ENCODE measurements around the gene PALM3. TPM values are rescaled to one million over a fixed set of nuclear protein-coding genes. Genes with fewer than 3 reads are reported as not detected.

PALM3 gene
- polyA plus RNA-seq, 3 donors = not detected

- Histone ChIP-seq H3K27ac (ENCODE audit: low read depth in 1 of 2, low read length in 2 of 2) (no peak overlapping the region), H3K4me1 (ENCODE audit: control insufficient read depth in 1 of 2, insufficient read depth in 2 of 2, low read length in 2 of 2) (peaks cover 13 to 19% of the 10 kb centered on the region in 2 donors), H3K4me3 (replicated peaks in 1 of 3; ENCODE audit: low read depth in 2 of 3, low read length in 3 of 3) (no peak overlapping the region), H4K20me1 (ENCODE audit: insufficient read depth, low read length) (no peaks in the 10 kb centered on the region), H3K4me2 (replicated peaks; ENCODE audit: extremely low read depth, low read length, poor library complexity, severe bottlenecking) (no peak overlapping the region), H3K9ac (ENCODE audit: insufficient read depth, low read length, poor library complexity, severe bottlenecking) (no peak overlapping the region), H2AFZ (ENCODE audit: insufficient read depth, low read depth, low read length, poor library complexity, severe bottlenecking) (no peak overlapping the region), H3K9me3 (replicated peaks in 1 of 2; ENCODE audit: control insufficient read depth in 1 of 2, insufficient read depth in 1 of 2, low read length in 2 of 2) (no peaks in the 10 kb centered on the region), H3K27me3 (ENCODE audit: control insufficient read depth in 2 of 2, insufficient read depth in 2 of 2, low read length in 2 of 2) (no peaks in the 10 kb centered on the region), H3K36me3 (replicated peaks in 1 of 2; ENCODE audit: control insufficient read depth in 1 of 2, insufficient read depth in 2 of 2, low read length in 2 of 2) (no peaks in the 10 kb centered on the region), H3K79me2 (ENCODE audit: insufficient read depth, low read length) (no peaks in the 10 kb centered on the region)
- H3K27ac Mint-ChIP-seq = no peak overlapping the region
- no peak for TF ChIP-seq CTCF (IDR thresholded peaks at IDR 0.05)
- H3K27me3 Mint-ChIP-seq (ENCODE audit: low read depth in 3 of 3) = peaks cover 0 to 5% (median 0%) of the 10 kb centered on the region in 3 donors
- no peak for DNase-seq
- no peaks in the 10 kb centered on the region for H3K36me3 Mint-ChIP-seq
- no peaks in the 10 kb centered on the region for H3K9me3 Mint-ChIP-seq
- no CpG with 5 or more reads among the region's 2 CpGs for WGBS (ENCODE audit: insufficient coverage)
- no peak overlapping the region for H3K4me3 Mint-ChIP-seq
- intact Hi-C loops (cut with micrococcal nuclease) = no loop called here
- peaks cover 10% of the 10 kb centered on the region for H3K4me1 Mint-ChIP-seq
These were observed 49.4 kb downstream of the PALM3 start for GRCh38 chr19:14012378-14012915.

GRCh38 chr19:14006766-14007562 is 54.9 kb downstream of the PALM3 start:
- peak overlapping the region; percentile 78 for H3K4me2 ChIP-seq (replicated peaks; ENCODE audit: extremely low read depth, low read length, poor library complexity, severe bottlenecking)
- peak overlapping the region; percentile 91 to 98 for H3K27ac ChIP-seq (ENCODE audit: low read depth in 1 of 2, low read length in 2 of 2)
- no peak for DNase-seq
- peak overlapping the region; percentile 99 for H3K9ac ChIP-seq (ENCODE audit: insufficient read depth, low read length, poor library complexity, severe bottlenecking)
- WGBS (ENCODE audit: insufficient coverage) = under 1% methylated on average over 51 of the region's 56 CpGs
- peak overlapping the region; percentile 88 for H2AFZ ChIP-seq (ENCODE audit: insufficient read depth, low read depth, low read length, poor library complexity, severe bottlenecking)
- H3K79me2 ChIP-seq (ENCODE audit: insufficient read depth, low read length) = peaks cover 27% of the 10 kb centered on the region
- Mint-ChIP-seq H3K4me3 (peak overlapping the region; percentile 83 to 95), H3K4me1 (peaks cover 39% of the 10 kb centered on the region), H3K27ac (peak overlapping the region; percentile 99 to 100 (median 100)), H3K9me3 (peaks cover 0 to 2% (median 0%) of the 10 kb centered on the region in 7 donors), H3K36me3 (peaks cover 0 to 3% of the 10 kb centered on the region in 2 donors), H3K27me3 (ENCODE audit: low read depth in 3 of 3) (peaks cover 0 to 5% (median 0%) of the 10 kb centered on the region in 3 donors)
- no peaks in the 10 kb centered on the region for H3K36me3 ChIP-seq (replicated peaks in 1 of 2; ENCODE audit: control insufficient read depth in 1 of 2, insufficient read depth in 2 of 2, low read length in 2 of 2)
- H3K27me3 ChIP-seq (ENCODE audit: control insufficient read depth in 2 of 2, insufficient read depth in 2 of 2, low read length in 2 of 2) = no peaks in the 10 kb centered on the region
- H3K4me1 ChIP-seq (ENCODE audit: control insufficient read depth in 1 of 2, insufficient read depth in 2 of 2, low read length in 2 of 2) = peaks cover 38 to 43% of the 10 kb centered on the region in 2 donors
- H3K9me3 ChIP-seq (replicated peaks in 1 of 2; ENCODE audit: control insufficient read depth in 1 of 2, insufficient read depth in 1 of 2, low read length in 2 of 2) = no peaks in the 10 kb centered on the region
- H4K20me1 ChIP-seq (ENCODE audit: insufficient read depth, low read length) = no peaks in the 10 kb centered on the region
- no peak for TF ChIP-seq CTCF (IDR thresholded peaks at IDR 0.05)
- H3K4me3 ChIP-seq (replicated peaks in 1 of 3; ENCODE audit: low read depth in 2 of 3, low read length in 3 of 3) = peak overlapping the region; percentile 50 to 80 (median 68)
- intact Hi-C loops (cut with micrococcal nuclease) = loop anchor here in 1 of 2 donors (1.0 to 2.0 kb wide), 2 partner anchors 56 to 74 kb away; no protein-coding TSS in a partner anchor

All from CD14-positive monocyte (primary cell).